SU-DHL-6 (cell line): ENCODE data around the gene ZBTB11.

Source experiments
- H2AFZ ChIP-seq: fragments of 200-600 bp; sonication (generic); 2 replicates; pipeline ENCODE4 v1.6.1; 2014; ENCODE audit warnings: low read depth, mild to moderate bottlenecking, moderate library complexity, mixed read lengths, antibody characterized with exemption, low read length; ENCODE audit not compliant: severe bottlenecking
- H3F3A ChIP-seq: fragments of 200-600 bp; shearing (Covaris generic); 2 replicates; pipeline ENCODE4 v1.6.0; 2016; ENCODE audit warnings: antibody characterized with exemption, mild to moderate bottlenecking; ENCODE audit not compliant: insufficient read depth
- H3K27ac ChIP-seq: fragments of 200-600 bp; sonication (generic); 2 replicates; pipeline ENCODE4 v1.5.1; 2016; ENCODE audit warnings: low read depth, mild to moderate bottlenecking, low read length, moderate library complexity, mixed read lengths
- H3K27me3 ChIP-seq: fragments of 200-600 bp; sonication (generic), shearing (Covaris generic); 2 replicates; pipeline ENCODE4 v1.6.0; 2014; ENCODE audit warnings: mild to moderate bottlenecking, low read length
- H3K36me3 ChIP-seq: fragments of 200-600 bp; sonication (generic); 2 replicates; pipeline ENCODE4 v1.6.1; 2014; ENCODE audit warnings: mild to moderate bottlenecking, low read length, mixed read lengths
- H3K4me2 ChIP-seq: fragments of 300-600, 200-600 bp; shearing (Covaris generic), sonication (generic); 2 replicates; pipeline ENCODE4 v1.6.0; 2014; ENCODE audit warnings: low read length, low read depth, mild to moderate bottlenecking; ENCODE audit not compliant: poor library complexity, severe bottlenecking
- H3K4me3 ChIP-seq: fragments of 200-600 bp; sonication (generic); 2 replicates; pipeline ENCODE4 v1.5.1; 2014; ENCODE audit warnings: antibody characterized with exemption, low read length, mild to moderate bottlenecking, mixed read lengths; ENCODE audit not compliant: insufficient read depth, poor library complexity, severe bottlenecking
- H3K79me2 ChIP-seq: fragments of 200-600 bp; sonication (generic); 2 replicates; pipeline ENCODE4 v1.6.1; 2014; ENCODE audit warnings: mild to moderate bottlenecking, low read length, moderate library complexity; ENCODE audit not compliant: insufficient read depth
- H3K9ac ChIP-seq: fragments of 200-600 bp; sonication (generic); 2 replicates; pipeline ENCODE4 v1.7.0; 2014; ENCODE audit warnings: mild to moderate bottlenecking, low read length
- H3K9me2 ChIP-seq: fragments of 200-600 bp; sonication (generic); replicated peaks from 2 replicates; pipeline ENCODE4 v1.6.1; 2014; ENCODE audit warnings: low read length; ENCODE audit not compliant: insufficient read depth
- H3K9me3 ChIP-seq: fragments of 200-600 bp; sonication (generic); 2 replicates; pipeline ENCODE4 v1.6.1; 2014; ENCODE audit warnings: low read length, mixed read lengths; ENCODE audit not compliant: insufficient read depth
- H4K20me1 ChIP-seq: fragments of 200-600 bp; sonication (generic); 2 replicates; pipeline ENCODE4 v1.6.1; 2014; ENCODE audit warnings: low read depth, mild to moderate bottlenecking, antibody characterized with exemption, low read length, moderate library complexity, mixed read lengths
- EZH2phosphoT487 ChIP-seq: fragments of 200-600 bp; sonication (generic), shearing (Covaris generic); conservative IDR thresholded peaks from 2 replicates; pipeline ENCODE4 v1.6.1; 2018; ENCODE audit warnings: mild to moderate bottlenecking, antibody characterized with exemption, low read length, moderate library complexity, mixed read lengths
- TF ChIP-seq, protein P1 (sequence below): fragments of 200-600 bp; sonication (generic); IDR thresholded peaks from one replicate; pipeline ENCODE4 v1.5.1; 2017; ENCODE audit warnings: antibody characterized with exemption, mild to moderate bottlenecking, low read length, moderate library complexity; ENCODE audit not compliant: insufficient read depth, poor library complexity, severe bottlenecking

ZBTB11 gene

GRCh38 chr3:101665357-101665756 lies 11.6 kb downstream of the ZBTB11 start:
- Histone ChIP-seq H3K9ac (no peak overlapping the region), H3K79me2 (peaks cover 2% of the 10 kb centered on the region; the same call in 1 of the 2 replicates), H3K27ac (no peak overlapping the region), H2AFZ (no peak overlapping the region), H3K4me3 (no peak overlapping the region), H3K9me2 (no peaks in the 10 kb centered on the region), H3K27me3 (no peaks in the 10 kb centered on the region), H3F3A (0 out of 2 replicates have a peak, but pooled peaks cover 2% of the 10 kb centered on the region), H4K20me1 (no peaks in the 10 kb centered on the region), H3K9me3 (no peaks in the 10 kb centered on the region), H3K36me3 (peaks cover 36% of the 10 kb centered on the region; the same call in 1 of the 2 replicates), H3K4me2 (no peak overlapping the region)
- TF ChIP-seq, protein P1, sequence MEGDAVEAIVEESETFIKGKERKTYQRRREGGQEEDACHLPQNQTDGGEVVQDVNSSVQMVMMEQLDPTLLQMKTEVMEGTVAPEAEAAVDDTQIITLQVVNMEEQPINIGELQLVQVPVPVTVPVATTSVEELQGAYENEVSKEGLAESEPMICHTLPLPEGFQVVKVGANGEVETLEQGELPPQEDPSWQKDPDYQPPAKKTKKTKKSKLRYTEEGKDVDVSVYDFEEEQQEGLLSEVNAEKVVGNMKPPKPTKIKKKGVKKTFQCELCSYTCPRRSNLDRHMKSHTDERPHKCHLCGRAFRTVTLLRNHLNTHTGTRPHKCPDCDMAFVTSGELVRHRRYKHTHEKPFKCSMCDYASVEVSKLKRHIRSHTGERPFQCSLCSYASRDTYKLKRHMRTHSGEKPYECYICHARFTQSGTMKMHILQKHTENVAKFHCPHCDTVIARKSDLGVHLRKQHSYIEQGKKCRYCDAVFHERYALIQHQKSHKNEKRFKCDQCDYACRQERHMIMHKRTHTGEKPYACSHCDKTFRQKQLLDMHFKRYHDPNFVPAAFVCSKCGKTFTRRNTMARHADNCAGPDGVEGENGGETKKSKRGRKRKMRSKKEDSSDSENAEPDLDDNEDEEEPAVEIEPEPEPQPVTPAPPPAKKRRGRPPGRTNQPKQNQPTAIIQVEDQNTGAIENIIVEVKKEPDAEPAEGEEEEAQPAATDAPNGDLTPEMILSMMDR, result no peak
- TF ChIP-seq EZH2phosphoT487, result no peak

- Histone ChIP-seq H4K20me1 (no peaks in the 10 kb centered on the region), H3K36me3 (peaks cover 29% of the 10 kb centered on the region; the same call in 1 of the 2 replicates), H3K27ac (no peak overlapping the region), H3K79me2 (no peaks in the 10 kb centered on the region), H3F3A (no peaks in the 10 kb centered on the region), H3K9me2 (no peaks in the 10 kb centered on the region), H3K27me3 (no peaks in the 10 kb centered on the region), H3K4me3 (no peak overlapping the region), H3K9me3 (no peaks in the 10 kb centered on the region), H3K9ac (no peak overlapping the region), H2AFZ (no peak overlapping the region), H3K4me2 (no peak overlapping the region)
- TF ChIP-seq EZH2phosphoT487, result no peak
- TF ChIP-seq, protein P1, result no peak
Measured at GRCh38 chr3:101660714-101661113, 16.2 kb downstream of the ZBTB11 start.

DNA sequence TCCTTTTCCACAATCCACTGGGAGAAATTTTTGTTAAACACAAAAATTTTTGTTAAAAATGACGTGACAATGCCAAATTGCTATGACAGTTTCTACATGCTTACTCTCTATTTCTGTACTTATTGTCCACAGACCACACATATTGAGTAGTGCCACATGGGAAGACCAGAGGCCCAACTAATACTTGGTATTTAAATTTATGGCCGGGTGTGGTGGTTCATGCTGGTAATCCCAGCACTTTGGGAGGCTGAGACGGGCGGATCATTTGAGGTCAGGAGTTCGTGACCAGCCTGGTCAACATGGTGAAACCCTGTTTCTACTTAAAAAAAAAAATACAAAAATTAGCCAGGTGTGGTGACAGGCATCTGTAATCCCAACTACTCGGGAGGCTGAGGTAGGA lies 20.3 kb downstream of the ZBTB11 start:
- no peaks in the 10 kb centered on the region for H3K27me3 ChIP-seq
- no peak overlapping the region for H2AFZ ChIP-seq
- no peak overlapping the region for H3K27ac ChIP-seq
- H3K36me3 ChIP-seq, result peaks cover 34% of the 10 kb centered on the region; the same call in 1 of the 2 replicates
- no peaks in the 10 kb centered on the region for H3K9me2 ChIP-seq
- H3K79me2 ChIP-seq, result no peaks in the 10 kb centered on the region
- H3K4me3 ChIP-seq, result no peak overlapping the region
- TF ChIP-seq EZH2phosphoT487, result no peak
- TF ChIP-seq, protein P1, result no peak
- no peaks in the 10 kb centered on the region for H3K9me3 ChIP-seq
- no peaks in the 10 kb centered on the region for H4K20me1 ChIP-seq
- peaks cover 4% of the 10 kb centered on the region; the same call in 1 of the 2 replicates for H3F3A ChIP-seq
- H3K9ac ChIP-seq, result no peak overlapping the region
- no peak overlapping the region for H3K4me2 ChIP-seq
